GOT3 (cell line): ENCODE data around the gene SVEP1.
"Not testable (repeated sequence)": the region's sequence is repeated elsewhere in the genome, so short reads cannot be mapped to it uniquely, and the experiment has no call there.

Experiments used
- DNase-seq: peaks from one replicate; lab custom pipeline; 2025; ENCODE audit warnings: mixed read lengths; lab: John Stamatoyannopoulos, UW

The SVEP1 gene

GRCh38 chr9:110578575-110579033 is 937 bp downstream of the SVEP1 start:
- DNase-seq: no peak

- DNase-seq: no peak
Measured at GRCh38 chr9:110575945-110576344, 3.6 kb downstream of the SVEP1 start.

GRCh38 chr9:110575169-110575568 is 4.4 kb downstream of the SVEP1 start:
- DNase-seq: no peak

- DNase-seq: no peak
Measured at GRCh38 chr9:110573305-110573704, 6.2 kb downstream of the SVEP1 start.

GRCh38 chr9:110571801-110572483 is 7.6 kb downstream of the SVEP1 start:
- no peak for DNase-seq

GRCh38 chr9:110566156-110566555 is 13.4 kb downstream of the SVEP1 start:
- no peak for DNase-seq

GRCh38 chr9:110561826-110562225 is 17.7 kb downstream of the SVEP1 start:
- DNase-seq: no peak

GRCh38 chr9:110559869-110560268 is 19.7 kb downstream of the SVEP1 start:
- no peak for DNase-seq

GRCh38 chr9:110555551-110556331 is 23.8 kb downstream of the SVEP1 start:
- no peak for DNase-seq

GRCh38 chr9:110546411-110546871 is 33.1 kb downstream of the SVEP1 start:
- no peak for DNase-seq

GRCh38 chr9:110545705-110546104 is 33.8 kb downstream of the SVEP1 start:
- DNase-seq: no peak

GRCh38 chr9:110543631-110544051 is 35.9 kb downstream of the SVEP1 start:
- no peak for DNase-seq

GRCh38 chr9:110541950-110542349 is 37.6 kb downstream of the SVEP1 start:
- no peak for DNase-seq

GRCh38 chr9:110538647-110539041 is 40.9 kb downstream of the SVEP1 start:
- DNase-seq: no peak

GRCh38 chr9:110537841-110538646 is 41.5 kb downstream of the SVEP1 start:
- no peak for DNase-seq

- DNase-seq: no peak
Measured at GRCh38 chr9:110536822-110537221, 42.7 kb downstream of the SVEP1 start.

- not testable (repeated sequence) for DNase-seq
Measured at GRCh38 chr9:110534162-110534561, 45.4 kb downstream of the SVEP1 start.

- DNase-seq: no peak
Measured at GRCh38 chr9:110532908-110533665, 46.5 kb downstream of the SVEP1 start.

GRCh38 chr9:110531776-110532175 is 47.8 kb downstream of the SVEP1 start:
- DNase-seq: no peak

- DNase-seq: not testable (repeated sequence)
Measured at GRCh38 chr9:110531241-110531640, 48.3 kb downstream of the SVEP1 start.

GRCh38 chr9:110528645-110529044 is 50.9 kb downstream of the SVEP1 start:
- no peak for DNase-seq

- DNase-seq: no peak
Measured at GRCh38 chr9:110526426-110526825, 53.1 kb downstream of the SVEP1 start.
